ENCODE data around the gene HIPK1.

- no peak for TF ChIP-seq POLR2A (IDR thresholded peaks at IDR 0.05)
- no peak for TF ChIP-seq CTCF (IDR thresholded peaks at IDR 0.05)
These were observed 6.8 kb downstream of the HIPK1 start for GRCh38 chr1:113935970-113936369.

All from testis (tissue), 2 donors.